HG03521 (cell line): Measurements from ENCODE around the gene ETV6.
"Not testable (repeated sequence)": the region's sequence is repeated elsewhere in the genome, so short reads cannot be mapped to it uniquely, and the experiment has no call there.

Source experiments
- ATAC-seq: cut with Tn5 transposase; IDR thresholded peaks from one replicate; pipeline ENCODE4 v1.9.1; 2021; ENCODE audit warnings: mild to moderate bottlenecking, moderate library complexity; ENCODE audit not compliant: unreplicated experiment

The ETV6 gene

DNA sequence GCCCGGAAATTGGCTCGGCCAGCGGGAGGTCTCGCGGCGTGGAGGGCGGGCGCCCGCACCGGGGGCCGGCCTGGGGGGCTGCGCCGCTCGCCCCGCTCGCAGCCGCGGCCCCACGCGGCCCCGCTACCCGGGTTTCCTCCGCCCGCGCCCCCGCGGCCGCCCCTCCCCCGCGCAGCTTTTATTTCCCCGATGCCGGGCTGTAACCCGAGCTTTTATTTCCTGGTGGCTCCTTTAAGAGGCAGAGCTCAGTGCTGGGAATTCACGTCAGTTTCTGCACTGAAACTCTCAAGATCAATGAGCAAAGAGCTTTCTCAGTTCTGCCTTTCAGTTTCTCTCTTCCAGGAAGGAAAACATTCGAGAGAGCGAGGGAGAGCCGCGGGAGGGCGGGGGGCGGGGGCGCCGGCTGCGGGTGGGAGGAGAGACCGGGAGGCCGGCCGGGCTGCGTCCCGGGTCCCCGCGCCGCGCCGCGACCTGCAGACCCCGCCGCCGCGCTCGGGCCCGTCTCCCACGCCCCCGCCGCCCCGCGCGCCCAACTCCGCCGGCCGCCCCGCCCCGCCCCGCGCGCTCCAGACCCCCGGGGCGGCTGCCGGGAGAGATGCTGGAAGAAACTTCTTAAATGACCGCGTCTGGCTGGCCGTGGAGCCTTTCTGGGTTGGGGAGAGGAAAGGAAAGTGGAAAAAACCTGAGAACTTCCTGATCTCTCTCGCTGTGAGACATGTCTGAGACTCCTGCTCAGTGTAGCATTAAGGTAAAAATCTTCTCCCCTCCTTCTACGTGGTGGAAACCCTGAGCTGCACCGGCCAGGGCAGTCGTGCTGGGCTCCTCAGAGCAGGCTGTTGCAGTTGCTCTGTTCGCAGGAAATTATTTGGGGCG lies at the start of gene ETV6:
ETV6 (plus strand) TSS at position 262 of the 873 bp plus-strand sequence; CDS start at position 716, 454 bp downstream.
- ATAC-seq: peak; percentile 44

DNA sequence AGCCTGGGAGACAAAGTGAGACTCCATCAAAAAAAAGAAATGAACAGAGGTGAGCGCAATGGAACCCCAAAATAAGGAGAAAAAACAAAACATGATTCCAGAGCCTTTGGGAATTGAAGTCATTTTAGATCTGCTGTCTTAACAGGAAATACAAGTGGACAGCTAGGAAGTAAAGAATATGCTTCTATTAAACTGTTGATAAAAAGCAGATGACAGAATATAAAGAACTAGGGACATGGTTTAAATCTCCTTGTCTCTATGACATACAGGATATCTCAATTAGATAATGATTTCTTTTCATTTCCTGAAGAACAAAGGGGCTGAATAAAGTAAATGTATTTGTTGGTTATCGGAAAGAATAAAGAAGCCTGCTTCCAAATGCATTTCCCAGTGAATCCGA lies 49.3 kb upstream of the ETV6 start:
- no peak for ATAC-seq

DNA sequence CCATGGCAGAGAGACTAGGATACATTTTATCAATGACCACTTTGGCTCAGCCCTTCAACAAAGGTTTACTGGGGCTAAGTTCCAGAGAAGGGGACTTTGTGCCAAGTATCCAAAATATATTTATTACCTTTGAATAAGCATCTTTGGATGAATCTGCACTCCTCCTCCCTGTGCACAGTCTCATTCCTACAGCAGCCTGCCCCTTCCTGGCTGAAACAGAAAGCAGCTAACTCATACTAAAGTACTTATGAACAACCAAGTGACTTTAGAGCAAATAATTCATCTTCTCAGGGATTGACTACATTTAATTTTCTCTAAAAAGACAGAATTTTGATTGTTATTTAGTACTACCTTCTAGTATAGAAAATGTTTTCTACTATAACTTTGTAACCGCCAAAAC lies 47.8 kb upstream of the ETV6 start:
- no peak for ATAC-seq

GRCh38 chr12:11607313-11608081 lies 42.0 kb upstream of the ETV6 start:
- ATAC-seq: no peak

- ATAC-seq: no peak
Measured at GRCh38 chr12:11609045-11609444, 40.4 kb upstream of the ETV6 start.

GRCh38 chr12:11615481-11615880 lies 34.0 kb upstream of the ETV6 start:
- ATAC-seq: no peak

DNA sequence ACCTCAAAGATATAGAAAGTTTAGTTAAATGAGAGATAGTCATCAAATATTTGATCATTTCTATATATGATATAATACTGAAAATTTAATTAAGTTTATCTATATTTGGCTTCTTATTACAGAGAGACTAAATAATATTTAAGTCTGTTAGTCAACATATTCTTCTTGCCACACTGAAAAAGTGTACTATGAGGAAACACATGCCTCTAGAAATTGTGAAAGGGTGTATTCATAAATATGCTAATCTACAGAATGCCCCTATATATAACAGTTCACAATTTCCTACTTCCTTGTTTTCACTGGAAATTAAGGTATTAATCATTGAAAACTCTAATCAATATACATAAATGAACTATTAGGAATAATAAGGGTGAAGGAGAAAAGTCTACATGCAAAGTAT lies 31.4 kb upstream of the ETV6 start:
- no peak for ATAC-seq

- ATAC-seq: no peak
Measured at GRCh38 chr12:11621797-11622423, 27.6 kb upstream of the ETV6 start.

- ATAC-seq: no peak
Measured at GRCh38 chr12:11622876-11623281, 26.6 kb upstream of the ETV6 start.

- no peak for ATAC-seq
Measured at GRCh38 chr12:11623382-11623781, 26.1 kb upstream of the ETV6 start.

DNA sequence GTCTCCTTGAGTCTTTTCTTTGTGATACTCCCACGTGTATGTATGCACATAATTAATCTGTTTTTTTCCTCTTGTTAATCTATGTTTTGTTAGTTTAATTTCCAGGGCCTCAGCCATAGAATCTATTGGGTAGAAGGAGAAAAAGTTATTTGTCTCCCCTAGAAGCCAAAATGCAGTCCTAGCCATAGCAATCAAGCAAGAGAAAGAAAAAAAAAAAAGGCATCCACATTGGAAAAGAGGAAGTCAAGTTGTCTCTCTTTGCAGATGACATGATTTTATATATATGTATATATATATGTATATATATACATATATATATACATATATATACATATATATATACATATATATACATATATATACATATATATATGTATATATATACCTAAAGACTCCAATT lies 25.4 kb upstream of the ETV6 start:
- no peak for ATAC-seq

DNA sequence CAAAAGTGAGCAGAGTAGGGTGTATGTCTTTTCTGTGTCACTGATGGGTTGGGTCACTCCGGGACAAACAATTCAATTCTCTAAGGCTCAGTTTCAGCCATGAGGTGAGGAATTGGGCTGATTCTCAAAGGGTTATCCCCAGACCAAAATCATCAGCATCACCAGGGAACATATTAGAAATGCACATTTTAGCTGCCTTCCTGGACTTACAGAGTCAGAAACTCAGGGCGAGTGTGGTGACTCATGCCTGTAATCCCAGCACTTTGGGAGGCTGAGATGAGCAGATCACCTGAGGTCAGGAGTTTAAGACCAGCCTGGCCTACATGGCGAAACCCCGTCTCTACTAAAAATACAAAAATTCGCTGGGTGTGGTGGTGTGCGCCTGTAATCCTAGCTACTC lies 21.8 kb upstream of the ETV6 start:
- not testable (repeated sequence) for ATAC-seq

GRCh38 chr12:11628353-11628752 lies 21.1 kb upstream of the ETV6 start:
- no peak for ATAC-seq

DNA sequence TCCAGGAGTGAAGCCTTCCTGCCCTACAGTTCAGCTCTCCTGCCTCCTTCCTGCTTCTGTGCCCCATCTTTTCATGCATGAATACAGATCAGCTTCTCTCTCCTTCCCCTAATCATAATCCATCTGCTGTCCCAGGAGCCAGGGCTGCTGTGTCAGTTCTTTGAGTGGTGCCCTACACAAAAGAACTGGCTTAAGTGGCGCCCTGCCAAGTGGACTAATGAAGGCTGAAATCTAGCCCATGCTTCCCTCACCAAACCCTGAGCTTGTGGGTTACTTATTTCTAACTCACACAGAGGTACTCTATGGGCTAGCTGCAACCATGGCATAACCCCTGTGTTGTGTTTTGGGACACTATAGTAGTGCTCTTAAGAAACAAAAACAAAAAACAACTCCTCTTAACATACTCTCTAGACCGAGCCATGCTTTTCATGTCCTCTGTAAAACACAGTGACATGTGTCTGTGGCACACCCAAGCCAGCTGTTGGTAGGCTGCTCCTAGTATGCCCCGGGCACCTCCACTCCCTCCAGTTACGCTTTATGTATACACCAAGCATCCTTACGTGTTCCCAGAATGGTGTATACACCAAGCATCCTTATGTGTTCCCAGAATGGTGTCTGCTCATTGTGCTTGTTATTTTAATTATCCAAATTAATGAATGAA lies 19.3 kb upstream of the ETV6 start:
- no peak for ATAC-seq

DNA sequence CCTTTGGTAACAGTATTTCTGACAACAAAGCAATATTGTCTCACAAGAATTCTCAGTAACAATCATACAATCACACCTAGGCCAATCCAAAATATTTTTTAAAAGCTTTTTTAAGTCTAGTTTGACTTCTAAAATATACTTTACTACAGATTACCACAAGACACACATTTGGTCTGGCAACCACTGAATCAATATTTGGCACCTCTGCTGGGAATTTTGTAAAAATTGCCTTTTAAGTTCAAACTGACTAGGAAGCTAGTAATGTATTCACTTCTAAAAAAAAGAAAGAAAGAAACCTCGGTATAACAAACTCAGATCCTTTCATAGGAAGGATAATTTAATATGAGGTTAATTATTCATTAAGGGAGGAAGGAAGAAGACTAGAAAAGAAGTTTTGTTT lies 18.2 kb upstream of the ETV6 start:
- no peak for ATAC-seq

DNA sequence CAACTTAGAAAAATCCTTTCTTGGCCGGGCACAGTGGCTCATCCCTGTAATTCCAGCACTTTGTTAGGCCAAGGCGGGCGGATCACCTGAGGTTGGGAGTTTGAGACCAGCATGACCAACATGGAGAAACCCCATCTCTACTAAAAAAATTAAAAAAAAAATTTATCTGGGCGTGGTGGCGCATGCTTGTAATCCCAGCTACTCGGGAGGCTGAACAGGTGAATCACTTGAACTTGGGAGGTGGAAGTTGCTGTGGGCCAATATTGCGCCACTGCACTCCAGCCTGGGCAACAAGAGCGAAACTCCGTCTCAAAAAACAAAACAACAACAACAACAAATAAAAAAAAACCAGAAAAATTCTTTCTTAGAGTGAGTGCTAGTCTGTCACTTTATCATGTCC lies 17.6 kb upstream of the ETV6 start:
- not testable (repeated sequence) for ATAC-seq

GRCh38 chr12:11633968-11634367 lies 15.5 kb upstream of the ETV6 start:
- ATAC-seq: no peak

DNA sequence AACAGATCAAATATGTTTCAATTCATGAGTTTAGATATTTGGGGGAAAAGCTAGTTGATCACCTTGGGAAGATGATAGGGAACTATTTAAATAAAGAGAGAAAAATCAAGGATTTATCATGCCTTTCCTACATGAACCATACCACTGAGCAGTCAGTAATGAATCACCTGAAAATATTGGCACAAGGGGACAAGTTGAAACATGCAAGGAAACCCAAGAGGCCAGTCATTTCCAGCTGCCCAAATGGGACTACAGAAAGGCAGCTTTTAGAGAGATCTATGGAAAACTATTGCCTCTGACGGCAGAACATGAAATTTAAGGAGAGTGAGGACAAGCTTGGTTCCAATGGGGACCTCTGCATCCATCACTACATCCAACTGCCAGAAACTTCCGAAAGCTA lies 14.1 kb upstream of the ETV6 start:
- no peak for ATAC-seq

DNA sequence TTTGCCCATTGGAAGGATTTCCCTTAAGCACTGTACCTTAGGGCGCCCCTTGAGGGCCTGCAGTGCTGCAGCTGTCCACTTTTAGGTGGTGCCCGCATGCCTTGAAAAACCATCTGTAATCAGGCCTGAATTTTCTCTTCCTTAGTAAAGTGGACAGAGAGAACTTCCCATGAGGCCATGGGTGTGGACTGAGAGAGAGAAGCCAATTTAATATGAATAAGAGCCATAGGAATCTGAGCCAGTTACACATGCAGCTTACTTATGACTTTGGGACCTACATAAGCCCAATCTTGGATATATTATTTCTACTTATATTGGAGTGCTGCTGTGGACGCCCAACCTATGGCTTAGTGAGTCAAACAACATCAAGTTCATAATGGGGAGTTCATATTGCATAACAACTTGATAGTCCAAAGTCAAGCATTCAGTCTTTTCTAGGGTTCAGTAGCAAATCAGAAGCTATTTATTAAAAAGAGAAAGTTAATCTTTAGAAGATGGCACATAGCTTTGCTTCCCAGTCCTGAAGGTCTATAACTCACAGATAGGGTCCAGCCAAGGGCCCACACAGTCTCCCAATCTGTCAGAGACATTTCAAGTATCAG lies 11.1 kb upstream of the ETV6 start:
- ATAC-seq: no peak

- no peak for ATAC-seq
Measured at GRCh38 chr12:11639454-11639853, 10.0 kb upstream of the ETV6 start.

GRCh38 chr12:11641522-11641921 lies 8.0 kb upstream of the ETV6 start:
- ATAC-seq: no peak
